Thoracic aorta (tissue), 2 donors: Measurements from ENCODE around the gene IL3. TPM values are rescaled to one million over a fixed set of nuclear protein-coding genes. Genes with fewer than 3 reads are reported as not detected.

Source experiments
- ATAC-seq: fragments of 150-250 bp; one replicate; pipeline ENCODE4 v1.8.0; 2017; ENCODE audit warnings: low read depth; ENCODE audit not compliant: insufficient number of reproducible peaks, low FRiP score
- DNase-seq: peaks from one replicate; pipeline ENCODE4 v3.0.0-alpha.2; 2020; ENCODE audit warnings: low spot score
- H3K27ac ChIP-seq, 2 donors: fragments of 200-600 bp; sonication (generic); 1 replicate in 1 of 2; 2 replicates in 1 of 2; pipeline ENCODE4 v1.5.1; 2016; ENCODE audit warnings: mild to moderate bottlenecking in 2 of 2, moderate library complexity in 2 of 2
- H3K27me3 ChIP-seq: fragments of 200-600 bp; sonication (generic); replicated peaks from 2 replicates; pipeline ENCODE4 v1.6.0; 2016; ENCODE audit warnings: mild to moderate bottlenecking; ENCODE audit not compliant: insufficient read depth
- H3K36me3 ChIP-seq: fragments of 200-600 bp; sonication (generic); one replicate; pipeline ENCODE4 v1.5.1; 2016
- H3K4me1 ChIP-seq, 2 donors: fragments of 200-600 bp; sonication (generic); 1 replicate in 1 of 2; 2 replicates in 1 of 2; pipeline versions ENCODE4 v1.5.1 to v1.6.0; 2016; ENCODE audit warnings: low read depth in 2 of 2, mild to moderate bottlenecking in 1 of 2; ENCODE audit not compliant: control insufficient read depth in 1 of 2
- H3K4me3 ChIP-seq: fragments of 200-600 bp; sonication (generic); 2 replicates; pipeline ENCODE4 v1.5.1; 2016; ENCODE audit warnings: mild to moderate bottlenecking
- H3K9me3 ChIP-seq: fragments of 200-600 bp; sonication (generic); 2 replicates; pipeline ENCODE4 v1.5.1; 2016
- CTCF ChIP-seq: fragments of 200-600 bp; sonication (generic); IDR thresholded peaks from one replicate; pipeline ENCODE4 v1.5.1; 2019; ENCODE audit warnings: antibody characterized with exemption
- total RNA-seq, 2 donors: library from RNA; depleted of rRNA; stranded (reverse); fragments of >200 nt; gene quantifications; one replicate each; pipeline versions ENCODE4 v1.1.0 to v1.2.3, GENCODE V29; 2016

IL3 gene
- total RNA-seq, 2 donors from 2014 or later = not detected

DNA sequence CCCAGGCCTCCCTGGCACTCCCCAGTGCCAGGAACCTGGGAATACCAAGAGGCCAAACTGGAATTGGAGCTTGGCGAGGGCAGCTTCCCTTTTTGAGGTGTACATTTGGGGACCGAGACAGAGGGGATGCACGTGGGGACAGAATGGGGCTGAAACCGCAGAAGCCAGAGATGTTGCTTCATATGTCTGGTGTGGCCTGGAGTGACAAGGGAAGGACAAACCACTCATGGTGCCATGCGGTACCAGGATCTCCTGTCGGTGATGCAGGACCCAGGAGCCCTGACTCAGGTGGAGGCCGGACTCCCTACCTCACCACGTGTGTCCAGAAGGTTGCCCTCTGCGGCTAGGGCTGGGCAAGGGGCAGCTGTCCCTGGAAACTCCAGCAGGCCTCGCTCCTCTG is 9.1 kb downstream of the IL3 start:
- TF ChIP-seq CTCF = no peak
- H3K27ac ChIP-seq = no peak overlapping the region
- ATAC-seq (no peak), DNase-seq (no peak)
- H3K9me3 ChIP-seq = no peaks in the 10 kb centered on the region
- no peaks in the 10 kb centered on the region for H3K36me3 ChIP-seq
- no peaks in the 10 kb centered on the region for H3K27me3 ChIP-seq
- no peak overlapping the region for H3K4me3 ChIP-seq
- H3K4me1 ChIP-seq = no peaks in the 10 kb centered on the region

DNA sequence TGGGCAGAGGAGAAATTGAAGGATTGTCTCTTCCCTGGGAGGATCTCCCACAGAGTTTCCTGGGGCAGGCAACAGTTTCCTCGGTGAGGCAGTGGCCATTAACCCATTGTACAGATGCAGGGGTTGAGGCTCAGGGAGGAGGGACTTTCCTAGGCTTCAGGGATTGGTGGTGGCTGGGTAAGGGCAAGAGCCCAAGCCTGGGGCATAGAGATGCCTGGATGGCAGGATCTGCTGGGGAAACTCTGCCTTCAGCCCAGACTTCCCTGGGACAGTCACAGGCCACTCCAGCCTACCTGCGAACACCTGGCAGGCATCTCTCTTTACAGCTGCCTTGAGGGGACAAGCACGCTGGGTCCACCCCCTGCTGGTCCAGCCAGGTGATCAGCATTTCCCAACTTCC is 9.5 kb downstream of the IL3 start:
- ATAC-seq (no peak), DNase-seq (no peak)
- no peak overlapping the region for H3K4me3 ChIP-seq
- H3K27ac ChIP-seq = no peak overlapping the region
- no peaks in the 10 kb centered on the region for H3K27me3 ChIP-seq
- H3K9me3 ChIP-seq = no peaks in the 10 kb centered on the region
- no peaks in the 10 kb centered on the region for H3K36me3 ChIP-seq
- no peaks in the 10 kb centered on the region for H3K4me1 ChIP-seq
- no peak for TF ChIP-seq CTCF

GRCh38 chr5:132070460-132071337 is 10.2 kb downstream of the IL3 start:
- DNase-seq (no peak), ATAC-seq (no peak)
- Histone ChIP-seq H3K4me3 (no peak overlapping the region), H3K36me3 (no peaks in the 10 kb centered on the region), H3K9me3 (no peaks in the 10 kb centered on the region), H3K4me1 (no peaks in the 10 kb centered on the region), H3K27me3 (no peaks in the 10 kb centered on the region), H3K27ac (no peak overlapping the region)
- TF ChIP-seq CTCF = no peak

GRCh38 chr5:132071338-132071707 is 10.9 kb downstream of the IL3 start:
- no peak for TF ChIP-seq CTCF
- Histone ChIP-seq H3K27me3 (no peaks in the 10 kb centered on the region), H3K9me3 (no peaks in the 10 kb centered on the region), H3K4me1 (no peaks in the 10 kb centered on the region), H3K27ac (no peak overlapping the region), H3K4me3 (no peak overlapping the region), H3K36me3 (no peaks in the 10 kb centered on the region)
- DNase-seq (no peak), ATAC-seq (no peak)

DNA sequence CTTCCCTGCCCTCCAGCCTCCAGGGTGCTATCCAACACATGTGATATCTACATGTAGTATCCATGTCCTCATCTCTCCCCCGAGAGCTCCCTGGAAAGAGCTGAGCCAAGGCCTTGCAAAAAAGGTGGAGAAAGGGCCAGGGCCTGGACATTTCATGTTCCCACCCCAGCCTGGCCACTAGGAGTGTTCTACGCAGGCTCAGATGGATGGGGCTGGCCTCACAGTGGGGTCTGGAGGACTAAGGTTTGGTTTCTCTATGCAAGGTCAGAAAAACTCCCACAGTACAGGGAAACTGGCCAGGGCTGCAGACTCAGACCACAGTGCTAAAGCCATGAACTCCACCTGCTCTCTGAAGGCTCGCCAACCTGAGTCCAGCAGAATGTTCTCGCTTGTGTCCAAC is 11.6 kb downstream of the IL3 start:
- Histone ChIP-seq H3K4me3 (no peak overlapping the region), H3K4me1 (no peaks in the 10 kb centered on the region), H3K36me3 (no peaks in the 10 kb centered on the region), H3K27ac (no peak overlapping the region), H3K27me3 (no peaks in the 10 kb centered on the region), H3K9me3 (no peaks in the 10 kb centered on the region)
- no peak for TF ChIP-seq CTCF
- ATAC-seq (no peak), DNase-seq (no peak)
